ENCODE results near the gene GPC6. TPM values are rescaled to one million over a fixed set of nuclear protein-coding genes. Genes with fewer than 3 reads are reported as not detected.

GPC6 gene
- total and polyA plus RNA-seq, 4 donors, result 5.9 to 29.1 (median 18.2) TPM

DNA sequence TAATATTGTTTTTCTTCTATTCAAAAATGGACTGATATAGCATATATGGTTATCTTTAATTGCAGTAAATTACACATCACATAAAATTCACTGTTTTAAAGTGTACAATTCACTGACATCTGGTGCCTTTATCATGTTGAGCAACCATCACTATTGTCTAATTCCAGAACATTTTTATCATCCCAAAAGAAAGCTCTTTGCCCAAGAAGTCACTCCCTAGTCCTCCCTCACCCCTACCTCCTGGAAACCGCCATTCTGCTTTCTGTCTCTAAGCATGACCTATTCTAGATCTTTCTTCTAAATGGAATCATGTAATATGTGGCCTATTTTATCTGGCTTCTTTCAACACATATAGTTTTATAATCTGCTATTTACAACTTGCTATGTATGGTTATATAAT lies 727.2 kb downstream of the GPC6 start (continued):
- TF ChIP-seq, protein P1, sequence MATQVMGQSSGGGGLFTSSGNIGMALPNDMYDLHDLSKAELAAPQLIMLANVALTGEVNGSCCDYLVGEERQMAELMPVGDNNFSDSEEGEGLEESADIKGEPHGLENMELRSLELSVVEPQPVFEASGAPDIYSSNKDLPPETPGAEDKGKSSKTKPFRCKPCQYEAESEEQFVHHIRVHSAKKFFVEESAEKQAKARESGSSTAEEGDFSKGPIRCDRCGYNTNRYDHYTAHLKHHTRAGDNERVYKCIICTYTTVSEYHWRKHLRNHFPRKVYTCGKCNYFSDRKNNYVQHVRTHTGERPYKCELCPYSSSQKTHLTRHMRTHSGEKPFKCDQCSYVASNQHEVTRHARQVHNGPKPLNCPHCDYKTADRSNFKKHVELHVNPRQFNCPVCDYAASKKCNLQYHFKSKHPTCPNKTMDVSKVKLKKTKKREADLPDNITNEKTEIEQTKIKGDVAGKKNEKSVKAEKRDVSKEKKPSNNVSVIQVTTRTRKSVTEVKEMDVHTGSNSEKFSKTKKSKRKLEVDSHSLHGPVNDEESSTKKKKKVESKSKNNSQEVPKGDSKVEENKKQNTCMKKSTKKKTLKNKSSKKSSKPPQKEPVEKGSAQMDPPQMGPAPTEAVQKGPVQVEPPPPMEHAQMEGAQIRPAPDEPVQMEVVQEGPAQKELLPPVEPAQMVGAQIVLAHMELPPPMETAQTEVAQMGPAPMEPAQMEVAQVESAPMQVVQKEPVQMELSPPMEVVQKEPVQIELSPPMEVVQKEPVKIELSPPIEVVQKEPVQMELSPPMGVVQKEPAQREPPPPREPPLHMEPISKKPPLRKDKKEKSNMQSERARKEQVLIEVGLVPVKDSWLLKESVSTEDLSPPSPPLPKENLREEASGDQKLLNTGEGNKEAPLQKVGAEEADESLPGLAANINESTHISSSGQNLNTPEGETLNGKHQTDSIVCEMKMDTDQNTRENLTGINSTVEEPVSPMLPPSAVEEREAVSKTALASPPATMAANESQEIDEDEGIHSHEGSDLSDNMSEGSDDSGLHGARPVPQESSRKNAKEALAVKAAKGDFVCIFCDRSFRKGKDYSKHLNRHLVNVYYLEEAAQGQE (IDR thresholded peaks at IDR 0.05), result no peak

DNA sequence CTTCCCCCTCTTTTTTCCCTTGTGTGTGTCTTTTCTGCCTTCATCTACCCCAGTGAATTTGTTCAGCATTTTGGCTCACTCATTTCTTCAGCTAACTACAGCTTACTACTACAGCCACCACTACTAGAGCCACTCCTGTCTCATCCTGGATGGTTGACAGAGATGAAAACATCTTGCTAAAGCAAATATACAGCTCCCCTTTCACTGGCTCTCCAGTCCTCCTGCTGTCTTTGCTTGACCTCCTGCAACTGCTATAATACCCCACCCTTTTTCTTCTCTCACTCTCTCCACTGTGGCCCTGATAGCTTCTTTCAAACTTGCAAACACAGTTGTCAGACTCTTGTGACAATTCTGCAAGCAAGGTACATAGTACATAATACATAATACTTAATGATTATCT lies 729.3 kb downstream of the GPC6 start:
- Histone ChIP-seq H3K9me3 (ENCODE audit: control insufficient read depth in 4 of 4, low read length in 3 of 4) (no peaks in the 10 kb centered on the region), H3K27ac (ENCODE audit: low read depth in 1 of 2, low read length in 2 of 2) (no peak overlapping the region), H3K9ac (ENCODE audit: low read depth in 1 of 2, low read length in 2 of 2) (no peak overlapping the region), H3K36me3 (ENCODE audit: control insufficient read depth in 4 of 4, insufficient read depth in 3 of 4, low read depth in 1 of 4, low read length in 3 of 4) (no peaks in the 10 kb centered on the region), H3K4me1 (ENCODE audit: control insufficient read depth in 4 of 4, insufficient read depth in 4 of 4, low read length in 3 of 4) (peaks cover 0 to 12% (median 4%) of the 10 kb centered on the region in 4 donors), H3K27me3 (ENCODE audit: control insufficient read depth in 4 of 4, insufficient read depth in 4 of 4, low read length in 3 of 4) (no peaks in the 10 kb centered on the region), H3K4me3 (ENCODE audit: low read depth in 1 of 3, low read length in 3 of 3) (no peak overlapping the region)
- TF ChIP-seq, protein P2, sequence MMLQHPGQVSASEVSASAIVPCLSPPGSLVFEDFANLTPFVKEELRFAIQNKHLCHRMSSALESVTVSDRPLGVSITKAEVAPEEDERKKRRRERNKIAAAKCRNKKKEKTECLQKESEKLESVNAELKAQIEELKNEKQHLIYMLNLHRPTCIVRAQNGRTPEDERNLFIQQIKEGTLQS (IDR thresholded peaks at IDR 0.05), result no peak
- no peak for TF ChIP-seq HNF4A (conservative IDR thresholded peaks at IDR 0.05)
- DNase-seq (ENCODE audit: low spot score), result no peak

DNA sequence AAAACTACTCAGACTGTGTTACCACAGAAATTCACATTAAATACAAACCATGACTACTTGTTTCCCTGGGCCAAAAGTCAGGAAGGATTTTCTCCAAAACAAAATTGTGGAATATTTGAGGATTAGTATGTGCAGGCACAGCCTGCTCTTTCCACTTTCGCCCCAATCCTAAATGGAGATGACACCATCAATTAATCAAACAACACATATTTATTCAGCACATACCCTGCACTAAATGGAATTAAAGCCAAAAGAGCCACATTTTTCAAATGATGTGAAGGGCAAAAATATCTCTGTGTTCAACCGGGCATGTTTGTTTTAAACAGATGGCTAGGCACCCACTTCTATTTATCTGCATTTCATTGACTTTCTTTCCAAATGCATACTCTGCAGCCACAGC lies 729.8 kb downstream of the GPC6 start:
- Histone ChIP-seq H3K27me3 (ENCODE audit: control insufficient read depth in 4 of 4, insufficient read depth in 4 of 4, low read length in 3 of 4) (no peaks in the 10 kb centered on the region), H3K36me3 (ENCODE audit: control insufficient read depth in 4 of 4, insufficient read depth in 3 of 4, low read depth in 1 of 4, low read length in 3 of 4) (no peaks in the 10 kb centered on the region), H3K9ac (ENCODE audit: low read depth in 1 of 2, low read length in 2 of 2) (no peak overlapping the region), H3K27ac (ENCODE audit: low read depth in 1 of 2, low read length in 2 of 2) (no peak overlapping the region), H3K4me3 (ENCODE audit: low read depth in 1 of 3, low read length in 3 of 3) (no peak overlapping the region), H3K4me1 (ENCODE audit: control insufficient read depth in 4 of 4, insufficient read depth in 4 of 4, low read length in 3 of 4) (peaks cover 0 to 12% (median 4%) of the 10 kb centered on the region in 4 donors), H3K9me3 (ENCODE audit: control insufficient read depth in 4 of 4, low read length in 3 of 4) (no peaks in the 10 kb centered on the region)
- no peak for DNase-seq (ENCODE audit: low spot score)
- WGBS, result 37% methylated on average over 2 of the region's 2 CpGs
- TF ChIP-seq HNF4G (IDR thresholded peaks at IDR 0.05) (no peak), SP1 (IDR thresholded peaks at IDR 0.05) (no peak), FOXA2 (IDR thresholded peaks at IDR 0.05) (peak; percentile 45), JUND (IDR thresholded peaks at IDR 0.05) (peak in 1 of 2 donors; percentile 39), HNF4A (conservative IDR thresholded peaks at IDR 0.05) (peak in 1 of 2 donors; percentile 13), RXRA (IDR thresholded peaks at IDR 0.05) (peak in 1 of 2 donors; percentile 42), RAD21 (IDR thresholded peaks at IDR 0.05) (peak in 1 of 2 donors; percentile 18), EGR1 (IDR thresholded peaks at IDR 0.05; ENCODE audit: low read depth in 2 of 2) (no peak), TAF1 (conservative IDR thresholded peaks at IDR 0.05) (no peak), YY1 (IDR thresholded peaks at IDR 0.05) (peak; percentile 30), NR2F2 (IDR thresholded peaks at IDR 0.05) (no peak), FOXA1 (IDR thresholded peaks at IDR 0.05) (no peak), GABPA (IDR thresholded peaks at IDR 0.05 in 1 of 2, conservative IDR thresholded peaks at IDR 0.05 in 1 of 2) (no peak)
- TF ChIP-seq, protein P3, sequence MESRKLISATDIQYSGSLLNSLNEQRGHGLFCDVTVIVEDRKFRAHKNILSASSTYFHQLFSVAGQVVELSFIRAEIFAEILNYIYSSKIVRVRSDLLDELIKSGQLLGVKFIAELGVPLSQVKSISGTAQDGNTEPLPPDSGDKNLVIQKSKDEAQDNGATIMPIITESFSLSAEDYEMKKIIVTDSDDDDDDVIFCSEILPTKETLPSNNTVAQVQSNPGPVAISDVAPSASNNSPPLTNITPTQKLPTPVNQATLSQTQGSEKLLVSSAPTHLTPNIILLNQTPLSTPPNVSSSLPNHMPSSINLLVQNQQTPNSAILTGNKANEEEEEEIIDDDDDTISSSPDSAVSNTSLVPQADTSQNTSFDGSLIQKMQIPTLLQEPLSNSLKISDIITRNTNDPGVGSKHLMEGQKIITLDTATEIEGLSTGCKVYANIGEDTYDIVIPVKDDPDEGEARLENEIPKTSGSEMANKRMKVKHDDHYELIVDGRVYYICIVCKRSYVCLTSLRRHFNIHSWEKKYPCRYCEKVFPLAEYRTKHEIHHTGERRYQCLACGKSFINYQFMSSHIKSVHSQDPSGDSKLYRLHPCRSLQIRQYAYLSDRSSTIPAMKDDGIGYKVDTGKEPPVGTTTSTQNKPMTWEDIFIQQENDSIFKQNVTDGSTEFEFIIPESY (IDR thresholded peaks at IDR 0.05), result peak; percentile 43
- TF ChIP-seq, protein P4, sequence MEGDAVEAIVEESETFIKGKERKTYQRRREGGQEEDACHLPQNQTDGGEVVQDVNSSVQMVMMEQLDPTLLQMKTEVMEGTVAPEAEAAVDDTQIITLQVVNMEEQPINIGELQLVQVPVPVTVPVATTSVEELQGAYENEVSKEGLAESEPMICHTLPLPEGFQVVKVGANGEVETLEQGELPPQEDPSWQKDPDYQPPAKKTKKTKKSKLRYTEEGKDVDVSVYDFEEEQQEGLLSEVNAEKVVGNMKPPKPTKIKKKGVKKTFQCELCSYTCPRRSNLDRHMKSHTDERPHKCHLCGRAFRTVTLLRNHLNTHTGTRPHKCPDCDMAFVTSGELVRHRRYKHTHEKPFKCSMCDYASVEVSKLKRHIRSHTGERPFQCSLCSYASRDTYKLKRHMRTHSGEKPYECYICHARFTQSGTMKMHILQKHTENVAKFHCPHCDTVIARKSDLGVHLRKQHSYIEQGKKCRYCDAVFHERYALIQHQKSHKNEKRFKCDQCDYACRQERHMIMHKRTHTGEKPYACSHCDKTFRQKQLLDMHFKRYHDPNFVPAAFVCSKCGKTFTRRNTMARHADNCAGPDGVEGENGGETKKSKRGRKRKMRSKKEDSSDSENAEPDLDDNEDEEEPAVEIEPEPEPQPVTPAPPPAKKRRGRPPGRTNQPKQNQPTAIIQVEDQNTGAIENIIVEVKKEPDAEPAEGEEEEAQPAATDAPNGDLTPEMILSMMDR (IDR thresholded peaks at IDR 0.05; ENCODE audit: low read depth, low read length, missing input control), result no peak
- TF ChIP-seq, protein P2 (IDR thresholded peaks at IDR 0.05), result no peak
- TF ChIP-seq, protein P5, sequence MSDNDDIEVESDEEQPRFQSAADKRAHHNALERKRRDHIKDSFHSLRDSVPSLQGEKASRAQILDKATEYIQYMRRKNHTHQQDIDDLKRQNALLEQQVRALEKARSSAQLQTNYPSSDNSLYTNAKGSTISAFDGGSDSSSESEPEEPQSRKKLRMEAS (IDR thresholded peaks at IDR 0.05), result peak; percentile 18
- TF ChIP-seq, protein P1 (IDR thresholded peaks at IDR 0.05), result peak; percentile 23

All from liver (tissue), 9 donors.